ENCODE data around the gene CNTNAP2.

GRCh38 chr7:147300293-147300692 is 1183.7 kb downstream of the CNTNAP2 start:
- TF ChIP-seq ZNF395 (CRISPR knock-in tag; IDR thresholded peaks at IDR 0.05) (no peak), CBX5 (IDR thresholded peaks at IDR 0.05; ENCODE audit: borderline replicate concordance, low read depth) (no peak)
